T-helper 22 cell (primary cell): ENCODE results near the gene RXRG.

Source experiments
- DNase-seq: peaks from one replicate; pipeline ENCODE4 v3.0.0-alpha.2; 2020; ENCODE audit warnings: low read depth

RXRG gene

GRCh38 chr1:165449131-165449530, 4.2 kb upstream of the RXRG start:
- DNase-seq, result no peak

- DNase-seq, result no peak
Observed at GRCh38 chr1:165445388-165445787, 462 bp upstream of the RXRG start.

GRCh38 chr1:165443539-165444311, 1.2 kb downstream of the RXRG start:
- DNase-seq, result no peak

- DNase-seq, result no peak
Observed at GRCh38 chr1:165442653-165443052, 2.3 kb downstream of the RXRG start.

GRCh38 chr1:165442053-165442452, 2.9 kb downstream of the RXRG start:
- no peak for DNase-seq

DNA sequence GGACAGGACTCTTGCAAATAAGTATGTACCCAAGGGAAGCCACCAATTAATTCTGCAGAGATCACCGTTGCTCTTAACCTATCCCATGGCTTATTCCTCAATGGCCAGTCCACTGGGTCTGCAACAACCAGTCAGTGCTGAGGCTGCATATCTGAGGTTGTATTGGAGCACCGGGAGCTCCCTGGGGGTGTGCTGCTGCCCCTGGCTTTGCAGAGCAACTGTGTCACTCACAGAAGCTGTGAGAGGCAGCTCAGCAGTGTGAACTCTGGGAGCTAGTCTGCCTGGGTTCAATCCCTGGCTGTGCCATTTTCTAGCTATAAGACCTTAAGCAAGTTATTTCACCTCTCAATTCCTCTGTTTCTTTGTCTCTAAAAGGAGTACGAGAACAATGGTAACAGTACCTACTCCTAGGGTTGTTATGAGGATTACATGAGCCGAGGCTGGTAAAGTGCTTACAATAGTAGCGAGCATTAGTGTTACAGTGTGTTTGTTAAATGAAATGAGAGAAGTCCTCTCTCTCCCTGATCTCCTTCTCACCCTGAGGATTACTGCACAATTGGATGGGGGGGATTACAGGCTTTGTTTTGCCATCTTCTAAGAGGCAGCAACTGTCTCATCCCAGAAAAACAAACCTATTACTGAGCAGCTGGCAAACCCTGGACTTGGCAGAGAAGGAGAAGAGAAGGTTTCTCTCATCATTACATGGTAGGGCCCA, 3.6 kb downstream of the RXRG start:
- DNase-seq, result no peak

GRCh38 chr1:165439330-165439729, 5.6 kb downstream of the RXRG start:
- DNase-seq, result no peak

GRCh38 chr1:165436994-165437393, 7.9 kb downstream of the RXRG start:
- DNase-seq, result no peak

- no peak for DNase-seq
Observed at GRCh38 chr1:165435801-165436200, 9.1 kb downstream of the RXRG start.

DNA sequence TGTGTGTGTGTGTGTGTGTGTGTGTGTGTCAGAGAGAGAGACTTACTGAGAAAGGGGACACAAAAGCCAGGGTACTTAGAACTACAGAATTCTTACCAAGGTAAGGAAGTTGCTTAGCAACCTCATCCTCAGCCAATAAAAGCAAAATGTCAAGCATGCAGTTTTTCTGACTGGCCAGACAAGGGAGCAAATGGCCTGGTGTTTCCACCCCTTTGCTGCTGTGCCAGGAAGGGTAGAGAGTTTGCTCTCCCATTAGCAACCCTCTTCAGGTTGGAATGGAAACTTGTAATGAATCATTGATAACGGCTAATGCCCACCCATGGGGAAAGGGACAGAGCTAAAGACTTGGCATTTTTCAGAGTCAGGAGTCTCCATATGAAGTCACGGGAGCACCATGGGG, 10.6 kb downstream of the RXRG start:
- no peak for DNase-seq

DNA sequence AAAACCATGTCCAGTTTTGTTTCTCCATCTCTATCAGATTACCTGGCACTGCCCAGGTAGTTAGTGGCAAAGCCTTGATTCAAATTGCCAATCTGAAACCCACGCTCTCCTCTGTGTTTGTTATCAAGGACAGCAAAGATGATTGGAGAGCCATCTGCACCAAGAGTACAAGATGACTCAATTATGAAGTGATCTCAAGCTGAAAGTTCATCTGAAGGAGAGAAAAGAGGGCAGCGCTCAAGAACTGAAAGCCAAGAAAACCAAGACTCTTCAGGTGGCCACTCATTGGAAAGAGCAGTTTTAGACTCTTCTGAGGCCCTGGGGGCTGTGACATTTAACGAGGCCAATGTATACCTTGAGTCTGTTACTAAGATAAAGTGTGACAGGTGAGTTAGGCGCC, 13.8 kb downstream of the RXRG start:
- DNase-seq, result no peak

GRCh38 chr1:165426745-165427144, 18.2 kb downstream of the RXRG start:
- DNase-seq, result no peak

DNA sequence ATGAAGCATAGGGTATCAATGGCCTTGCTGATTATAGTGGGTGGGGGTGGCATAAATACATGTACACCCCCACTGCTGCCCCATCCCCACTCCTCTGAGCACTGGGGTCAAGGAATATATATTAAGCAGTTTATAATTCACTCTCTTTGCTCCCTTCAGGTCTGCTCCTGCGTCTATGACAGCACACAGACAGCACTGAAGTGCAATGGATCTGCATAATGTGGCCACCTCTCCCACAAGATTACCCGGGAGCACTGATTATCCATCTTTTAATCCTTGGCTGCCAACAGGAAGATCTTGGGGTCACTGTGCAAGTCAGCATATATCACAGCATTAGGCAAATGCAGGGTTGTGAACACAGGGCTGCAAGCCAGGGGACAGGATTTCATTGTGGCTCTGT, 19.3 kb downstream of the RXRG start:
- no peak for DNase-seq

GRCh38 chr1:165424454-165425216, 20.3 kb downstream of the RXRG start:
- DNase-seq, result no peak

GRCh38 chr1:165423136-165423535, 21.8 kb downstream of the RXRG start:
- no peak for DNase-seq

GRCh38 chr1:165420655-165421054, 24.3 kb downstream of the RXRG start:
- no peak for DNase-seq

DNA sequence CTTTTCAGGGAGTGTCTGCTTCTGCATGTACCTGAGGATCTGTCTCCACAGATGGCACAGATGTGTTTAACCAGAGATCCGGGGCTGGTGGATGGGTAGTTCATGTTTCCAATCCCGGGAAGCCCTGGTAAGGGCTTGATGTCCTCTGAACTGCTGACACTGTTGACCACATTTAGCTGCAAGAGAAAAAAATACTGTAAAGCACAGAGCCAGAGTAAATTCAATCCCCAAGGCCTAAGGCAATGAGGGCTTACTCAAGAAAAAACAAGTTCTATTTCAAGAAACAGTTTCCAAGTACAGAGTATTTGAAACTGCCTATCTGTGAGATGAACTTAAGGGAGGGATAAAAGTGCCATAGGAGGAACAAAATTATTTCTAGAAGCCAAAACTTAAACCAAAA, 25.1 kb downstream of the RXRG start:
- no peak for DNase-seq

GRCh38 chr1:165418195-165418594, 26.7 kb downstream of the RXRG start:
- DNase-seq, result no peak

DNA sequence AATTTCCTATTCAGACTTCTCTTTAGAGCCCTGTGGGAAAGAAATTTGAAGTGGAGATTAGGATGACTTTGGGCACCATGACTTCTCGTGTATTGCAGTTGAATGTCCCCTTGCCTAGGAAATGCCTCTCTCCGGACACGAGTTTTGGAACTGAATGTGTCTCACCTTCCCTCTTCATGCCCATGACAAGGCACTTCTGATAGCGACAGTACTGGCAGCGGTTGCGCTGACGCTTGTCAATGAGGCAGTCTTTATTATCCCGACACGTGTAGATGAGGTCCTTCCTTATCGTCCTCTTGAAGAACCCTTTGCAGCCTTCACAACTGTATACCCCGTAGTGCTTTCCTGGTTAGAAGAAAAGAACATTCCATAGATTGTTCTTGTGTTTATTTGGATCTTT, 28.1 kb downstream of the RXRG start:
- DNase-seq, result no peak

DNA sequence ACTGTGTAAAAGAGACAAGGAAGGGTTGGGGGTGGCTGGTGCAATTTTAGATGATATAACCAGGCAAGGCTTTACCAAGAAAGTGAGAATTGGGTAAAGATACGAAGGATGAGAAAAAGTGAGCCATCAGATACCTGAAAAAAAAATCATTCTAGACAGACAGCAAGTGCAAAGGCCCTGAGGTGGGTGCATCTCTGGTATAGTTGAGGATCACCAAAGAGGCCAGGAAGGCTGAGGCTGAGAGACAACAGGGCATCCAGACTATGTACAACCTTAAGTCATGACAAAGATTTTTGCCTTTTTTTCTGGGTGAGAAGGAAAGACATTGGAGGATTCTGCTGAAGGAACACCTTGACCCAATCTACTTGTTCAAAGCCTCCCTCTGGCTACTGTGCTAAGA, 29.9 kb downstream of the RXRG start:
- DNase-seq, result no peak

- DNase-seq, result no peak
Observed at GRCh38 chr1:165414620-165415019, 30.3 kb downstream of the RXRG start.

GRCh38 chr1:165411396-165411795, 33.5 kb downstream of the RXRG start:
- DNase-seq, result no peak
